ENCODE measurements around the gene ABCC11. TPM values are rescaled to one million over a fixed set of nuclear protein-coding genes. Genes with fewer than 3 reads are reported as not detected.
A peak's percentile ranks its signal among the peaks of the same experiment; 100 is the strongest.
"Not testable (repeated sequence)": the region's sequence is repeated elsewhere in the genome, so short reads cannot be mapped to it uniquely, and the experiment has no call there.

The ABCC11 gene
- total and polyA plus RNA-seq, 2 of the 4 experiments (the other 2 are of a cell fraction): 0.09 to 0.18 TPM

DNA sequence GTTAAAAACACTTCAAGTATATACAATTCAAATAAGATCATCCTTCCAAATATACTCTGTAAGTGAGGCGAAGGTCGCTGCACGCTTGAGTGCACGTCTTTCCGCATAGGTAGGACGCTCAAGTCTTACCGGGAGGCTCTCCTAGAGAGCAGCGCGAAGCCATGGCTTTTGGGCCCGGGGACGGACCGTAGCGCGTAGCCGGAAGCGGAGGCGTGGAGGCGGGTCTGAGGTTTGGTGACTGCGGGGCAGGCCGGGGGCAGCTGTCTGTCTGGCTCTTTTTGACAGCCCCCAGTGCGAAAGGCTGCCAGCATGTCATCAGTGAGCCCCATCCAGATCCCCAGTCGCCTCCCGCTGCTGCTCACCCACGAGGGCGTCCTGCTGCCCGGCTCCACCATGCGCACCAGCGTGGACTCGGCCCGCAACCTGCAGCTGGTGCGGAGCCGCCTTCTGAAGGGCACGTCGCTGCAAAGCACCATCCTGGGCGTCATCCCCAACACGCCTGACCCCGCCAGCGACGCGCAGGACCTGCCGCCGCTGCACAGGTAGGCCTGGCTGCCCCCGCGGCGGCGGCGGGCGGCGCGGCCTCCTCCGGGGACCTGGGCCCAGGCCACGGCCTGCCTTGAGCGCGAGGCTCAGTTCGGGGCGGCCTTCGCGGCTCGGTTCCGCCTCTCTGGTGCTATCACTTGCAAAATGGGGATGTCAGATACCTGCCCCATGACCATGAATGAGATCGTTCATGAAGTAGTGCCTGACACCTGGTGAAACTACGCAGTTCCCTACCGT lies 3.1 kb downstream of the ABCC11 start, which contains the start of gene LONP2 (continued):
- peak; percentile 92 for TF ChIP-seq MXI1 (IDR thresholded peaks at IDR 0.05; ENCODE audit: borderline replicate concordance, low read depth, low read length)

DNA sequence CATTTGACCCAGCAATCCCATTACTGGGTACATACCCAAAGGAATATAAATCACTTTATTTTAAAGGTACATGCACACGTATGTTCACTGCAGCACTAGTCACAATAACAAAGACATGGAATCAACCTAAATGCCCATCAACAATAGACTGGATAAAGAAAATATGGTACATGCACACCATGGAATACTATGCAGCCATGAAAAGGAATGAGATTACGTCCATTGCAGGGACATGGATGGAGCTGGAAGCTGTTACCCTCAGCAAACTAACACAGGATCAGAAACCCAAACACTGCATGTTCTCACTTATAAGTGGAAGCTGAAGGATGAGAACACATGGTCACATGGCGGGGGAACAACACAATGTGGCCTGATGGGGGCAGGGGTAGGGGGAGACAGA lies 7.2 kb downstream of the ABCC11 start:
- H3K9me1 ChIP-seq (ENCODE audit: insufficient read depth, low read length); H3K23ac ChIP-seq (ENCODE audit: low read depth, low read length); in situ Hi-C loops (cut with MboI; ENCODE audit: low sequenced_read_pairs); CTCF ChIA-PET; ATAC-seq (ENCODE audit: low read depth); dilution Hi-C loops (cut with HindIII; ENCODE audit: low sequenced_read_pairs, unreplicated experiment); H3K9ac ChIP-seq (ENCODE audit: low read depth, low read length); POLR2A ChIA-PET (ENCODE audit: unreplicated experiment); H4K20me1 ChIP-seq (ENCODE audit: insufficient read depth, low read length); H3K9me3 ChIP-seq (ENCODE audit: control insufficient read depth, insufficient read depth, low read length); H4K91ac ChIP-seq (ENCODE audit: insufficient read depth, low read depth, low read length); H3K4me1 ChIP-seq (ENCODE audit: control insufficient read depth, insufficient read depth, low read length); H2BK5ac ChIP-seq (ENCODE audit: low read depth, low read length, poor library complexity, severe bottlenecking); H3K56ac ChIP-seq (ENCODE audit: extremely low read depth, insufficient read depth, low read length); H3K4me2 ChIP-seq (ENCODE audit: low read depth, low read length); DNase-seq; H4K8ac ChIP-seq (ENCODE audit: low read depth in 2 of 2, low read length in 2 of 2); H2BK120ac ChIP-seq (ENCODE audit: low read depth, low read length); H3K4me3 ChIP-seq (ENCODE audit: insufficient read depth, low read depth, low read length); H2BK15ac ChIP-seq (ENCODE audit: low read depth, low read length); H2AK5ac ChIP-seq (ENCODE audit: low read depth, low read length); H3K14ac ChIP-seq (replicated peaks; ENCODE audit: low read depth, low read length); H2AFZ ChIP-seq (replicated peaks; ENCODE audit: low read length, poor library complexity); H3K18ac ChIP-seq (ENCODE audit: low read depth, low read length); H3K79me1 ChIP-seq (ENCODE audit: low read depth in 1 of 2, low read length in 2 of 2); H2BK20ac ChIP-seq (ENCODE audit: low read depth, low read length); H4K5ac ChIP-seq (ENCODE audit: low read depth, low read length); H3K27ac ChIP-seq (ENCODE audit: insufficient read depth, low read length); BruUV-seq (replicated peaks); H3K36me3 ChIP-seq (ENCODE audit: control insufficient read depth, insufficient read depth, low read length); H2AK9ac ChIP-seq (replicated peaks; ENCODE audit: low read depth, low read length, poor library complexity); H3K27me3 ChIP-seq (ENCODE audit: control insufficient read depth, insufficient read depth, low read length); H3K4ac ChIP-seq (ENCODE audit: low read depth, low read length): not testable (repeated sequence)
- intact Hi-C loops (cut with micrococcal nuclease): loop anchor here (10.0 kb wide), 1 partner anchor 1095 kb away; the partner anchor contains the start of gene NETO2
- no CpG with 5 or more reads among the region's 3 CpGs for WGBS, 2 experiments (ENCODE audit: extremely low coverage in 2 of 2, insufficient read length in 1 of 2)

Data from IMR-90 (cell line).